HEK293 (cell line): Measurements from ENCODE around the gene A4GALT.

Source experiments
- CTCF ChIA-PET: fragments of 350-600 bp; formaldehyde crosslinking; extraction: SDS; loops from one replicate; lab custom pipeline; 2021; ENCODE audit warnings: antibody characterized with exemption; lab: Yijun Ruan, JAX
- POLR2A ChIA-PET: fragments of 300-600 bp; formaldehyde crosslinking; extraction: SDS; loops from one replicate; lab custom pipeline; 2020; ENCODE audit warnings: antibody characterized with exemption, inconsistent platforms; lab: Yijun Ruan, JAX
- H3K27ac ChIP-seq: fragments of 200-500 bp; sonication (Bioruptor generic); 2 replicates; pipeline ENCODE4 v1.5.1; 2014; ENCODE audit warnings: low read depth, low read length, control low read depth, inconsistent platforms; ENCODE audit errors: extremely low read depth
- H3K36me3 ChIP-seq, 2 experiments: fragments of 200-500 bp in 1 of 2; sonication (Bioruptor generic) in 1 of 2; 1 replicate in 1 of 2; 2 replicates in 1 of 2; pipeline ENCODE4 v1.5.1; 2014 to 2017; ENCODE audit warnings: inconsistent platforms in 2 of 2, low read length in 2 of 2; ENCODE audit not compliant: control insufficient read depth in 2 of 2, insufficient read depth in 1 of 2
- H3K4me1 ChIP-seq: fragments of 200-500 bp; sonication (Bioruptor generic); 2 replicates; pipeline ENCODE4 v1.5.1; 2014; ENCODE audit warnings: mild to moderate bottlenecking, low read length, inconsistent platforms; ENCODE audit not compliant: control insufficient read depth, insufficient read depth
- H3K4me3 ChIP-seq: 2 replicates; pipeline ENCODE4 v1.5.1; 2011; ENCODE audit warnings: low read depth, mild to moderate bottlenecking, control low read depth, low read length, moderate library complexity
- H3K9me3 ChIP-seq: fragments of 200-500 bp; sonication (Bioruptor generic); 2 replicates; pipeline ENCODE4 v1.5.1; 2014; ENCODE audit warnings: low read depth, low read length, inconsistent platforms; ENCODE audit not compliant: control insufficient read depth, insufficient read depth
- TRIM28 ChIP-seq: IDR thresholded peaks from 2 replicates; pipeline ENCODE4 v1.6.1; 2011; ENCODE audit warnings: low read length, control low read depth, borderline replicate concordance
- ZNF112 ChIP-seq: fragments of 450-650 bp; formaldehyde crosslinking; IDR thresholded peaks from 2 replicates; pipeline ENCODE4 v1.5.0; 2017; ENCODE audit warnings: missing biosample characterization, missing genetic modification characterization
- ZNF140 ChIP-seq: fragments of 450-650 bp; formaldehyde crosslinking; IDR thresholded peaks from 2 replicates; pipeline ENCODE4 v1.5.1; 2016; ENCODE audit warnings: missing biosample characterization, missing genetic modification characterization
- ZNF341 ChIP-seq: fragments of 450-650 bp; formaldehyde crosslinking; IDR thresholded peaks from 2 replicates; pipeline ENCODE4; 2016; ENCODE audit warnings: low read depth, missing biosample characterization, missing genetic modification characterization
- ZNF366 ChIP-seq: fragments of 450-650 bp; formaldehyde crosslinking; conservative IDR thresholded peaks from 2 replicates; pipeline ENCODE4 v1.5.1; 2016; ENCODE audit warnings: missing biosample characterization, missing genetic modification characterization
- ZNF404 ChIP-seq: fragments of 450-650 bp; formaldehyde crosslinking; IDR thresholded peaks from 2 replicates; pipeline ENCODE4 v1.5.1; 2017; ENCODE audit warnings: missing biosample characterization, missing genetic modification characterization
- ZNF473 ChIP-seq: fragments of 450-650 bp; formaldehyde crosslinking; IDR thresholded peaks from 2 replicates; pipeline ENCODE4 v1.5.1; 2017; ENCODE audit warnings: missing biosample characterization, missing genetic modification characterization
- ZNF530 ChIP-seq: fragments of 450-650 bp; formaldehyde crosslinking; IDR thresholded peaks from 2 replicates; pipeline ENCODE4 v1.5.1; 2016; ENCODE audit warnings: low read depth, missing biosample characterization, missing genetic modification characterization
- ZNF707 ChIP-seq: fragments of 450-650 bp; formaldehyde crosslinking; IDR thresholded peaks from 2 replicates; pipeline ENCODE4 v1.5.1; 2016; ENCODE audit warnings: missing biosample characterization, missing genetic modification characterization
- ZNF776 ChIP-seq: fragments of 450-650 bp; formaldehyde crosslinking; IDR thresholded peaks from 2 replicates; pipeline ENCODE4 v1.5.0; 2017; ENCODE audit warnings: missing biosample characterization, missing genetic modification characterization, borderline replicate concordance
- ZNF792 ChIP-seq: fragments of 450-650 bp; formaldehyde crosslinking; IDR thresholded peaks from 2 replicates; pipeline ENCODE4 v1.5.1; 2016; ENCODE audit warnings: missing biosample characterization, missing genetic modification characterization
- ZSCAN30 ChIP-seq: fragments of 450-650 bp; IDR thresholded peaks from 2 replicates; pipeline ENCODE4 v1.5.1; 2018; ENCODE audit warnings: missing biosample characterization, mild to moderate bottlenecking, missing genetic modification characterization, moderate library complexity
- TF ChIP-seq, protein P1 (sequence below): fragments of 450-650 bp; formaldehyde crosslinking; IDR thresholded peaks from 2 replicates; pipeline ENCODE4 v1.5.0; 2017; ENCODE audit warnings: missing biosample characterization, missing genetic modification characterization, borderline replicate concordance
- TF ChIP-seq, protein P2 (sequence below): fragments of 450-650 bp; formaldehyde crosslinking; IDR thresholded peaks from 2 replicates; pipeline ENCODE4 v1.5.1; 2016; ENCODE audit warnings: missing biosample characterization, missing genetic modification characterization
- TF ChIP-seq, protein P3 (sequence below): fragments of 450-650 bp; IDR thresholded peaks from 2 replicates; pipeline ENCODE4 v1.5.1; 2018; ENCODE audit warnings: missing biosample characterization, mild to moderate bottlenecking, missing genetic modification characterization
- TF ChIP-seq, protein P4 (sequence below): fragments of 450-650 bp; formaldehyde crosslinking; IDR thresholded peaks from 2 replicates; pipeline ENCODE4 v1.5.1; 2017; ENCODE audit warnings: missing biosample characterization, missing genetic modification characterization
- TF ChIP-seq, protein P5 (sequence below): fragments of 450-650 bp; formaldehyde crosslinking; IDR thresholded peaks from 2 replicates; pipeline ENCODE4 v1.5.1; 2016; ENCODE audit warnings: missing biosample characterization, missing genetic modification characterization
- TF ChIP-seq, protein P6 (sequence below): fragments of 450-650 bp; formaldehyde crosslinking; IDR thresholded peaks from 2 replicates; pipeline ENCODE4 v1.5.1; 2017; ENCODE audit warnings: missing biosample characterization, mild to moderate bottlenecking, missing genetic modification characterization, moderate library complexity

The A4GALT gene

DNA sequence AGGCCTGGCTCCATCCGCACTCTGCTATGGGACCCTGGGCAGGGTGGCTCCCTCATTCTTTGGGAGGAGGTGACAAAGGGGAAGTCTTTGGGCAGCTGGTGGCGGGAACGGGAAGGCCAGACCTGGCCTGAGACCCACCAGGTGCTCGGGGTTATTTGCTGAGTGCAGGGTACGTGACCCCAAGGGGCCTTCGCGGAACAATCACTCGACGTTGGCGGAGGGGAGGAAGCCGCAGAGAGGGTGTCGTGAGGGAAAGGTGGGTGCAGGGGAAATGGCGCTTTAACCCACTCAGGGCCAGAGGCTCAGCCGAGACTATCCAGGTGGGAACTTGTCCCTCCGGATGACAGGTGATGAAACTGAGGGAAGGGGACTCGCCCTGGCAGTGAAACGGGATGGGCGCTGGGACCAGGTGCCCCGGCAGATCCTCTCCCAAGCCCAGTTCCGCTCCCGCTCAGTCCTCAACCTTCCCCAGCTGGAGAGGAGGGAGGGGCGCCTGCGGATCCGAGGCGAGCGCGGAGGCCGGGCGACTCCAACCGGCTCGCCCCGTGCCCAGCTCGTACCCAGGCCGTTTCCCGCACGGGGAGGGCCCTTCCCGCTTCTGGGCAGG lies 911 bp downstream of the A4GALT start:
- H3K27ac ChIP-seq, result no peak overlapping the region
- TF ChIP-seq ZNF792 (no peak), ZNF341 (tag by site-specific recombination) (peak; percentile 49), ZNF140 (tag by site-specific recombination) (no peak), ZNF530 (no peak), ZNF404 (tag by site-specific recombination) (no peak), ZNF776 (tag by site-specific recombination) (no peak)
- TF ChIP-seq, protein P1, sequence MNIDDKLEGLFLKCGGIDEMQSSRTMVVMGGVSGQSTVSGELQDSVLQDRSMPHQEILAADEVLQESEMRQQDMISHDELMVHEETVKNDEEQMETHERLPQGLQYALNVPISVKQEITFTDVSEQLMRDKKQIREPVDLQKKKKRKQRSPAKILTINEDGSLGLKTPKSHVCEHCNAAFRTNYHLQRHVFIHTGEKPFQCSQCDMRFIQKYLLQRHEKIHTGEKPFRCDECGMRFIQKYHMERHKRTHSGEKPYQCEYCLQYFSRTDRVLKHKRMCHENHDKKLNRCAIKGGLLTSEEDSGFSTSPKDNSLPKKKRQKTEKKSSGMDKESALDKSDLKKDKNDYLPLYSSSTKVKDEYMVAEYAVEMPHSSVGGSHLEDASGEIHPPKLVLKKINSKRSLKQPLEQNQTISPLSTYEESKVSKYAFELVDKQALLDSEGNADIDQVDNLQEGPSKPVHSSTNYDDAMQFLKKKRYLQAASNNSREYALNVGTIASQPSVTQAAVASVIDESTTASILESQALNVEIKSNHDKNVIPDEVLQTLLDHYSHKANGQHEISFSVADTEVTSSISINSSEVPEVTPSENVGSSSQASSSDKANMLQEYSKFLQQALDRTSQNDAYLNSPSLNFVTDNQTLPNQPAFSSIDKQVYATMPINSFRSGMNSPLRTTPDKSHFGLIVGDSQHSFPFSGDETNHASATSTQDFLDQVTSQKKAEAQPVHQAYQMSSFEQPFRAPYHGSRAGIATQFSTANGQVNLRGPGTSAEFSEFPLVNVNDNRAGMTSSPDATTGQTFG, result no peak
- TF ChIP-seq, protein P2, sequence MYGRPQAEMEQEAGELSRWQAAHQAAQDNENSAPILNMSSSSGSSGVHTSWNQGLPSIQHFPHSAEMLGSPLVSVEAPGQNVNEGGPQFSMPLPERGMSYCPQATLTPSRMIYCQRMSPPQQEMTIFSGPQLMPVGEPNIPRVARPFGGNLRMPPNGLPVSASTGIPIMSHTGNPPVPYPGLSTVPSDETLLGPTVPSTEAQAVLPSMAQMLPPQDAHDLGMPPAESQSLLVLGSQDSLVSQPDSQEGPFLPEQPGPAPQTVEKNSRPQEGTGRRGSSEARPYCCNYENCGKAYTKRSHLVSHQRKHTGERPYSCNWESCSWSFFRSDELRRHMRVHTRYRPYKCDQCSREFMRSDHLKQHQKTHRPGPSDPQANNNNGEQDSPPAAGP (tag by site-specific recombination), result peak; percentile 32; the same call in 1 of the 2 replicates
- TF ChIP-seq, all 188 proteins: peak for 2
- POLR2A ChIA-PET, result no interaction called here
- CTCF ChIA-PET, result no interaction called here
- Histone ChIP-seq H3K4me3 (peak overlapping the region; percentile 52), H3K9me3 (no peaks in the 10 kb centered on the region), H3K4me1 (no peaks in the 10 kb centered on the region), H3K36me3 (no peaks in the 10 kb centered on the region)

DNA sequence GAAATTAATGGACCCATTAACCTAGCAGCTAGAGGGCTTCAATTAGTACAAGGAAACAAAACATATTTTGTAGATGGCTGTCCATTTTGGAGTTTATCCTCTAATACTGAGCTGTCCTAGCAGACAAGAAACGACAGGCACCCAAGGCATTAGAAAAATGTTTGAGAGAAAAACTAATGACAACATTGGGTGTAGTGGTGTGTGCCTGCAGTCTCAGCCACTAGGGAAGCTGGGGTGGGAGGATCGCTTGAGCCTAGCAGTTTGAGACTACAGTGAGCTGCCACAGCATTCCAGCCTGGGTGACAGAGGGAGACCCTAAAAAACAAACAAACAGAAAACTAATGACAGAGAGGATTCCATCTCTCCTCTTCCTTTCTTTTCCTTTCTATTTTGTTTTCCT lies 1.5 kb downstream of the A4GALT start:
- no peak overlapping the region for H3K27ac ChIP-seq
- ChIA-PET CTCF (interaction anchor here (1.1 kb wide), 1 partner anchor 81 kb away, joined by 4 read pairs; no protein-coding TSS in a partner anchor), POLR2A (no interaction called here)
- H3K4me1 ChIP-seq, result no peaks in the 10 kb centered on the region
- H3K4me3 ChIP-seq, result no peak overlapping the region
- no peaks in the 10 kb centered on the region for H3K9me3 ChIP-seq
- 0 out of 2 replicates have a peak, but pooled peaks have one; percentile 21 for TF ChIP-seq ZNF366 (tag by site-specific recombination)
- TF ChIP-seq, protein P3, sequence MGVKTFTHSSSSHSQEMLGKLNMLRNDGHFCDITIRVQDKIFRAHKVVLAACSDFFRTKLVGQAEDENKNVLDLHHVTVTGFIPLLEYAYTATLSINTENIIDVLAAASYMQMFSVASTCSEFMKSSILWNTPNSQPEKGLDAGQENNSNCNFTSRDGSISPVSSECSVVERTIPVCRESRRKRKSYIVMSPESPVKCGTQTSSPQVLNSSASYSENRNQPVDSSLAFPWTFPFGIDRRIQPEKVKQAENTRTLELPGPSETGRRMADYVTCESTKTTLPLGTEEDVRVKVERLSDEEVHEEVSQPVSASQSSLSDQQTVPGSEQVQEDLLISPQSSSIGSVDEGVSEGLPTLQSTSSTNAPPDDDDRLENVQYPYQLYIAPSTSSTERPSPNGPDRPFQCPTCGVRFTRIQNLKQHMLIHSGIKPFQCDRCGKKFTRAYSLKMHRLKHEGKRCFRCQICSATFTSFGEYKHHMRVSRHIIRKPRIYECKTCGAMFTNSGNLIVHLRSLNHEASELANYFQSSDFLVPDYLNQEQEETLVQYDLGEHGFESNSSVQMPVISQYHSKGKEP (tag by site-specific recombination), result no peak
- H3K36me3 ChIP-seq, result no peaks in the 10 kb centered on the region

DNA sequence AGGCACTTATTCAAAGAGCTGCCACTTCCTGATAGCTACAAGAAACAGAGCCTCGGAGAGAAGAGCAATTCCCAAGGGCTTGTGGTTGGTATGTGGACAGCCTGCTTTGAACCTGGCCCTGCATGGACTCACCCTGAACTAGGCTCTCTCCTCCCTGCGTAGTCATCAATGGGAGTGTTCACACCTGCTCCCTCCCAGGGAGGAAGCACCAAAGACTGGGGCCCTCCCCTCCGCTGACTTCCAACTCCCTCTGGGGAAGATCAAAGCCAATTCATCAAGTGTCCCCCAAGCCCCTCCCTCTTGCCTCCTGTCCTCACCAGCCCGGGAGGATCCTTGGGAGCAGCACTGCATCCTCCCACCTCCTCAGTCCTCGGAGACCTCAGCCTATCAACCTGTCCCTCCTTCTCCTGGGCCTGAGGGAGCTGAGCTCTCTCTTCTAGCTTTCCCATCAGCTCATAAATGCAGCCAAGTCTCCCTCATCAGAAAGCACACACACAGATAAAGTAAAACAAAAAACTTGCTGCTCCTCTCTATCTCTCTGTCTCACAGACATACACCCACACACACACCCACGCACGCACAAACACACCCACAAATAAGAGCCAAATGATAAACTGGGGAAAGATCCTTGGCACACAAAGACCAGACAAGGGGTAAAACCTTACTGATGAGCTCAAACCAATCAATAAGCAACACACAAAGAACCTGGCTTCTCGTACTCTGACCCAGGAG lies 3.3 kb downstream of the A4GALT start:
- H3K4me1 ChIP-seq, result no peaks in the 10 kb centered on the region
- H3K27ac ChIP-seq, result no peak overlapping the region
- POLR2A ChIA-PET, result no interaction called here
- CTCF ChIA-PET, result interaction anchor here (0.6 to 1.0 kb wide), 2 partner anchors 13 to 31 kb away, joined by 3 to 4 read pairs; no protein-coding TSS in a partner anchor
- H3K9me3 ChIP-seq, result no peaks in the 10 kb centered on the region
- no peaks in the 10 kb centered on the region for H3K36me3 ChIP-seq
- no peak overlapping the region for H3K4me3 ChIP-seq
- TF ChIP-seq, protein P2 (tag by site-specific recombination), result peak; percentile 96
- TF ChIP-seq TRIM28, result no peak
- no peak for TF ChIP-seq ZSCAN30 (tag by site-specific recombination)
- TF ChIP-seq, protein P4, sequence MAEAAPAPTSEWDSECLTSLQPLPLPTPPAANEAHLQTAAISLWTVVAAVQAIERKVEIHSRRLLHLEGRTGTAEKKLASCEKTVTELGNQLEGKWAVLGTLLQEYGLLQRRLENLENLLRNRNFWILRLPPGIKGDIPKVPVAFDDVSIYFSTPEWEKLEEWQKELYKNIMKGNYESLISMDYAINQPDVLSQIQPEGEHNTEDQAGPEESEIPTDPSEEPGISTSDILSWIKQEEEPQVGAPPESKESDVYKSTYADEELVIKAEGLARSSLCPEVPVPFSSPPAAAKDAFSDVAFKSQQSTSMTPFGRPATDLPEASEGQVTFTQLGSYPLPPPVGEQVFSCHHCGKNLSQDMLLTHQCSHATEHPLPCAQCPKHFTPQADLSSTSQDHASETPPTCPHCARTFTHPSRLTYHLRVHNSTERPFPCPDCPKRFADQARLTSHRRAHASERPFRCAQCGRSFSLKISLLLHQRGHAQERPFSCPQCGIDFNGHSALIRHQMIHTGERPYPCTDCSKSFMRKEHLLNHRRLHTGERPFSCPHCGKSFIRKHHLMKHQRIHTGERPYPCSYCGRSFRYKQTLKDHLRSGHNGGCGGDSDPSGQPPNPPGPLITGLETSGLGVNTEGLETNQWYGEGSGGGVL (tag by site-specific recombination), result peak; percentile 39
- no peak for TF ChIP-seq ZNF473 (tag by site-specific recombination)
- TF ChIP-seq, protein P5, sequence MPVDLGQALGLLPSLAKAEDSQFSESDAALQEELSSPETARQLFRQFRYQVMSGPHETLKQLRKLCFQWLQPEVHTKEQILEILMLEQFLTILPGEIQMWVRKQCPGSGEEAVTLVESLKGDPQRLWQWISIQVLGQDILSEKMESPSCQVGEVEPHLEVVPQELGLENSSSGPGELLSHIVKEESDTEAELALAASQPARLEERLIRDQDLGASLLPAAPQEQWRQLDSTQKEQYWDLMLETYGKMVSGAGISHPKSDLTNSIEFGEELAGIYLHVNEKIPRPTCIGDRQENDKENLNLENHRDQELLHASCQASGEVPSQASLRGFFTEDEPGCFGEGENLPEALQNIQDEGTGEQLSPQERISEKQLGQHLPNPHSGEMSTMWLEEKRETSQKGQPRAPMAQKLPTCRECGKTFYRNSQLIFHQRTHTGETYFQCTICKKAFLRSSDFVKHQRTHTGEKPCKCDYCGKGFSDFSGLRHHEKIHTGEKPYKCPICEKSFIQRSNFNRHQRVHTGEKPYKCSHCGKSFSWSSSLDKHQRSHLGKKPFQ (tag by site-specific recombination), result peak; percentile 88
- no peak for TF ChIP-seq ZNF112 (tag by site-specific recombination)
- TF ChIP-seq ZNF707 (tag by site-specific recombination), result no peak
- TF ChIP-seq, protein P6, sequence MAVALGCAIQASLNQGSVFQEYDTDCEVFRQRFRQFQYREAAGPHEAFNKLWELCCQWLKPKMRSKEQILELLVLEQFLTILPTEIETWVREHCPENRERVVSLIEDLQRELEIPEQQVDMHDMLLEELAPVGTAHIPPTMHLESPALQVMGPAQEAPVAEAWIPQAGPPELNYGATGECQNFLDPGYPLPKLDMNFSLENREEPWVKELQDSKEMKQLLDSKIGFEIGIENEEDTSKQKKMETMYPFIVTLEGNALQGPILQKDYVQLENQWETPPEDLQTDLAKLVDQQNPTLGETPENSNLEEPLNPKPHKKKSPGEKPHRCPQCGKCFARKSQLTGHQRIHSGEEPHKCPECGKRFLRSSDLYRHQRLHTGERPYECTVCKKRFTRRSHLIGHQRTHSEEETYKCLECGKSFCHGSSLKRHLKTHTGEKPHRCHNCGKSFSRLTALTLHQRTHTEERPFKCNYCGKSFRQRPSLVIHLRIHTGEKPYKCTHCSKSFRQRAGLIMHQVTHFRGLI, result no peak
